ENCODE measurements around the gene PEDS1. TPM values are rescaled to one million over a fixed set of nuclear protein-coding genes. Genes with fewer than 3 reads are reported as not detected.

The PEDS1 gene
- total and polyA plus RNA-seq, 2 of the 8 experiments (the other 6 are each of a cell fraction or from before 2014, with no cell fraction given), result 28.9 to 75.9 TPM

GRCh38 chr20:50202677-50203076, 49.2 kb upstream of the PEDS1 start:
- 95% methylated on average over 5 of the region's 5 CpGs; no CpG with 5 or more reads in 1 of the 2 experiments for WGBS, 2 experiments (ENCODE audit: extremely low coverage in 1 of 2, insufficient coverage in 1 of 2, insufficient read length in 1 of 2, insufficient replicate concordance in 2 of 2, low coverage in 1 of 2, low lambda C conversion rate in 2 of 2, missing lambda C conversion rate in 1 of 2)
- no peak overlapping the region for H2BK20ac ChIP-seq (ENCODE audit: low read length)

More at GRCh38 chr20:50202677-50203076, 49.2 kb upstream of the PEDS1 start:
- Histone ChIP-seq H2AK5ac (ENCODE audit: low read depth, low read length) (no peak overlapping the region), H4K5ac (ENCODE audit: insufficient read length, low read depth, low read length) (no peak overlapping the region), H2BK15ac (ENCODE audit: low read length) (0 out of 2 replicates have a peak overlapping the region, but pooled peaks have one; percentile 2), H2BK12ac (ENCODE audit: low read depth, low read length) (no peak overlapping the region), H4K91ac (replicated peaks; ENCODE audit: insufficient read length, low read length) (no peak overlapping the region), H3K4me3 (ENCODE audit: extremely low read depth in 1 of 4, insufficient read depth in 2 of 4, low read depth in 3 of 4, low read length in 4 of 4) (no peak overlapping the region), H2BK5ac (ENCODE audit: low read depth, low read length) (no peak overlapping the region), H4K20me1 (replicated peaks in 1 of 2; ENCODE audit: control insufficient read depth in 1 of 2, insufficient read depth in 2 of 2, low read length in 2 of 2) (no peaks in the 10 kb centered on the region), H3K14ac (ENCODE audit: insufficient read length) (no peak overlapping the region), H4K8ac (ENCODE audit: extremely low read depth, insufficient read depth, low read length) (no peak overlapping the region), H3K79me1 (ENCODE audit: low read depth, low read length) (no peaks in the 10 kb centered on the region), H3K56ac (replicated peaks; ENCODE audit: insufficient read length, low read depth, low read length) (no peak overlapping the region), H3K9me3 (ENCODE audit: insufficient read depth in 2 of 2, low read depth in 1 of 2, low read length in 1 of 2) (peaks cover 2 to 12% of the 10 kb centered on the region in 2 experiments; a peak in 2 of 4 replicates), H3K4me1 (replicated peaks in 1 of 4; ENCODE audit: control insufficient read depth in 3 of 4, insufficient read depth in 4 of 4, low read length in 3 of 4) (peaks cover 1 to 6% (median 4%) of the 10 kb centered on the region in 4 experiments; a peak in 6 of 7 replicates), H3K23me2 (ENCODE audit: low read depth, low read length) (no peaks in the 10 kb centered on the region), H3K9ac (replicated peaks in 1 of 4; ENCODE audit: extremely low read depth in 1 of 4, low read depth in 3 of 4, low read length in 3 of 4) (no peak overlapping the region), H3K4ac (replicated peaks; ENCODE audit: insufficient read length, low read depth, low read length) (no peak overlapping the region), H3K27me3 (replicated peaks in 1 of 4; ENCODE audit: control insufficient read depth in 3 of 4, extremely low read depth in 1 of 4, insufficient read depth in 3 of 4, low read length in 3 of 4) (no peaks in the 10 kb centered on the region), H3K18ac (ENCODE audit: extremely low read depth, low read length) (no peak overlapping the region), H2BK120ac (replicated peaks; ENCODE audit: low read depth, low read length) (no peak overlapping the region), H3K27ac (ENCODE audit: low read depth, low read length) (no peak overlapping the region), H3K79me2 (ENCODE audit: control insufficient read depth in 1 of 2, insufficient read depth in 2 of 2, low read length in 2 of 2) (no peaks in the 10 kb centered on the region), H3K4me2 (ENCODE audit: insufficient read depth in 1 of 2, low read depth in 2 of 2, low read length in 2 of 2) (no peak overlapping the region), H3K36me3 (ENCODE audit: control insufficient read depth in 2 of 4, insufficient read depth in 4 of 4, low read length in 3 of 4) (no peaks in the 10 kb centered on the region), H2AFZ (ENCODE audit: low read length) (no peak overlapping the region), H3K23ac (ENCODE audit: insufficient read length) (no peak overlapping the region)
- ChIA-PET POLR2A (ENCODE audit: partially characterized antibody) (interaction anchor here (4.8 kb wide), 1 partner anchor 12 kb away, joined by 25 read pairs; the partner anchor contains the start of gene CEBPB), CTCF (ENCODE audit: partially characterized antibody) (interaction anchor here (0.8 to 2.6 kb wide), 5 partner anchors 9 to 276 kb away, joined by 3 to 6 read pairs (median 3); no protein-coding TSS in a partner anchor)
- TF ChIP-seq NRF1 (IDR thresholded peaks at IDR 0.05; ENCODE audit: low read depth, low read length), result no peak
- TF ChIP-seq CTBP2 (IDR thresholded peaks at IDR 0.05; ENCODE audit: borderline replicate concordance, insufficient read depth, insufficient read length, low read length), result no peak
- no peak for TF ChIP-seq E2F6 (IDR thresholded peaks at IDR 0.05)
- no peak for TF ChIP-seq RAD21 (IDR thresholded peaks at IDR 0.05 in 1 of 2, conservative IDR thresholded peaks at IDR 0.05 in 1 of 2; ENCODE audit: low read depth in 2 of 2, low read length in 2 of 2)
- no peak for TF ChIP-seq SP2 (IDR thresholded peaks at IDR 0.05; ENCODE audit: low read length)
- no peak for TF ChIP-seq SAP30 (IDR thresholded peaks at IDR 0.05; ENCODE audit: insufficient read depth, insufficient replicate concordance, low read length)
- no peak for TF ChIP-seq ZNF274 (IDR thresholded peaks at IDR 0.05; ENCODE audit: borderline replicate concordance, extremely low read depth, low read length)
- TF ChIP-seq POU5F1 (IDR thresholded peaks at IDR 0.05; ENCODE audit: low read depth, low read length), result no peak
- no peak for TF ChIP-seq FOSL1 (IDR thresholded peaks at IDR 0.05; ENCODE audit: insufficient read depth, low read depth, low read length)
- TF ChIP-seq TEAD4 (IDR thresholded peaks at IDR 0.05; ENCODE audit: low read depth, low read length), result no peak
- no peak for TF ChIP-seq RFX5 (IDR thresholded peaks at IDR 0.05; ENCODE audit: borderline replicate concordance, low read depth, low read length)
- TF ChIP-seq KDM4A (IDR thresholded peaks at IDR 0.05; ENCODE audit: low read depth, low read length, severe bottlenecking), result no peak
- DNase-seq (ENCODE audit: low read depth in 1 of 2, low spot score in 2 of 2) (no peak), FAIRE-seq (no peak)
